ENCODE measurements around the gene U2AF2. TPM values are rescaled to one million over a fixed set of nuclear protein-coding genes. Genes with fewer than 3 reads are reported as not detected.
A peak's percentile ranks its signal among the peaks of the same experiment; 100 is the strongest.

The U2AF2 gene
- total RNA-seq, 1 donor from 2014 or later: 194 TPM

DNA sequence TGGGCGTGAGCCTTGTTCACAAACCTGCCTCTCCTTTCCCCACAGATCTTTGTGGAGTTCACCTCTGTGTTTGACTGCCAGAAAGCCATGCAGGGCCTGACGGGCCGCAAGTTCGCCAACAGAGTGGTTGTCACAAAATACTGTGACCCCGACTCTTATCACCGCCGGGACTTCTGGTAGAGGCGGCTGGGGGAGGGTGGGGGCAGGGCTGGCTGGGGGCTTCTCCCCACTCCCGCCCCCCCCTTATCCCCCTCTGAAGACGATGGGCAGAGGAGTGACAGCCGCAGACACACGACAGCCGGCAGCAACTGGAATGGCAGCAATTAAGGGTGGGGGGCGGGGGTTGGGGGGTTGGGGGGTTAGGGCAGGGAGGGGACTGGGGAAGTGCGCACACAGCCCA, 19.1 kb downstream of the U2AF2 start:
- FAIRE-seq (no peak), DNase-seq (ENCODE audit: low read depth) (no peak)
- Mint-ChIP-seq H3K9me3 (ENCODE audit: unreplicated experiment) (peaks cover 1% of the 10 kb centered on the region), H3K27ac (ENCODE audit: unreplicated experiment) (peak overlapping the region; percentile 93), H3K4me3 (ENCODE audit: unreplicated experiment) (peak overlapping the region; percentile 79), H3K27me3 (ENCODE audit: low read depth, unreplicated experiment) (no peaks in the 10 kb centered on the region), H3K36me3 (ENCODE audit: low read depth, unreplicated experiment) (peaks cover 9% of the 10 kb centered on the region), H3K4me1 (ENCODE audit: low read depth, unreplicated experiment) (peaks cover 31% of the 10 kb centered on the region)
- peaks cover 87% of the 10 kb centered on the region for H4K20me1 ChIP-seq (ENCODE audit: insufficient read depth, low read length)
- H3K36me3 ChIP-seq (ENCODE audit: insufficient read depth, low read length): peaks cover 3% of the 10 kb centered on the region
- no peaks in the 10 kb centered on the region for H3K27me3 ChIP-seq (ENCODE audit: insufficient read depth, low read length)
- H2AFZ ChIP-seq (ENCODE audit: low read depth, low read length): no peak overlapping the region
- H3K9me3 ChIP-seq (ENCODE audit: insufficient read depth, low read depth, low read length): no peaks in the 10 kb centered on the region
- H3K9ac ChIP-seq (ENCODE audit: low read length): no peak overlapping the region
- peaks cover 25% of the 10 kb centered on the region for H3K4me1 ChIP-seq (ENCODE audit: insufficient read depth, low read length)
- peaks cover 91% of the 10 kb centered on the region for H3K79me2 ChIP-seq (ENCODE audit: insufficient read depth, low read length)
- H3K27ac ChIP-seq (ENCODE audit: low read depth, low read length): no peak overlapping the region
- H3K4me3 ChIP-seq (ENCODE audit: insufficient read depth, low read depth, low read length): no peak overlapping the region
- TF ChIP-seq EZH2 (IDR thresholded peaks at IDR 0.05; ENCODE audit: insufficient read depth, low read length): no peak
- TF ChIP-seq, protein P1, sequence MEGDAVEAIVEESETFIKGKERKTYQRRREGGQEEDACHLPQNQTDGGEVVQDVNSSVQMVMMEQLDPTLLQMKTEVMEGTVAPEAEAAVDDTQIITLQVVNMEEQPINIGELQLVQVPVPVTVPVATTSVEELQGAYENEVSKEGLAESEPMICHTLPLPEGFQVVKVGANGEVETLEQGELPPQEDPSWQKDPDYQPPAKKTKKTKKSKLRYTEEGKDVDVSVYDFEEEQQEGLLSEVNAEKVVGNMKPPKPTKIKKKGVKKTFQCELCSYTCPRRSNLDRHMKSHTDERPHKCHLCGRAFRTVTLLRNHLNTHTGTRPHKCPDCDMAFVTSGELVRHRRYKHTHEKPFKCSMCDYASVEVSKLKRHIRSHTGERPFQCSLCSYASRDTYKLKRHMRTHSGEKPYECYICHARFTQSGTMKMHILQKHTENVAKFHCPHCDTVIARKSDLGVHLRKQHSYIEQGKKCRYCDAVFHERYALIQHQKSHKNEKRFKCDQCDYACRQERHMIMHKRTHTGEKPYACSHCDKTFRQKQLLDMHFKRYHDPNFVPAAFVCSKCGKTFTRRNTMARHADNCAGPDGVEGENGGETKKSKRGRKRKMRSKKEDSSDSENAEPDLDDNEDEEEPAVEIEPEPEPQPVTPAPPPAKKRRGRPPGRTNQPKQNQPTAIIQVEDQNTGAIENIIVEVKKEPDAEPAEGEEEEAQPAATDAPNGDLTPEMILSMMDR (IDR thresholded peaks at IDR 0.05; ENCODE audit: insufficient read depth, low read depth, low read length): no peak
- peak overlapping the region; percentile 8 for H3K4me2 ChIP-seq (ENCODE audit: low read length)

DNA sequence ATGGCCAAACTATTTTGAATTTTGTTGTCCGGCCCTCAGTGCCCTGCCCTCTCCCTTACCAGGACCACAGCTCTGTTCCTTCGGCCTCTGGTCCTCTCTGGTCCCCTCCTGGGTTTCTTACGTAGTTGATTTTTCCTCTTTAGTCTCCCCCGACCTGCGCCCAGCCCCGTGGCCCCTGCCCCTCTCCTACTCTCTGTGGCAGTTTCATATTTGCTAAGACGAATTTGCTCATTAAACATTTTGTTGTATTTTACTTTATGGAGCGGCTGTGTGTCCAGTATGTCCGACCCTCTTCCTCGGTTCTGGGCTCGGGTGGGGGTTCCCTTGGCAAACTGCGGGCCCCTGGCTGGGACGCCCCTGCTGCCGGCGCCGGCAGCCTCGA, 19.6 kb downstream of the U2AF2 start:
- no peak overlapping the region for H3K27ac ChIP-seq (ENCODE audit: low read depth, low read length)
- FAIRE-seq: no peak
- H4K20me1 ChIP-seq (ENCODE audit: insufficient read depth, low read length): peaks cover 87% of the 10 kb centered on the region

More for the DNA sequence above, 19.6 kb downstream of the U2AF2 start:
- Histone ChIP-seq H2AFZ (ENCODE audit: low read depth, low read length) (no peak overlapping the region), H3K4me2 (ENCODE audit: low read length) (peak overlapping the region; percentile 92), H3K9ac (ENCODE audit: low read length) (peak overlapping the region; percentile 97), H3K36me3 (ENCODE audit: insufficient read depth, low read length) (peaks cover 3% of the 10 kb centered on the region), H3K4me1 (ENCODE audit: insufficient read depth, low read length) (peaks cover 28% of the 10 kb centered on the region), H3K79me2 (ENCODE audit: insufficient read depth, low read length) (peaks cover 91% of the 10 kb centered on the region), H3K4me3 (ENCODE audit: insufficient read depth, low read depth, low read length) (peak overlapping the region; percentile 93), H3K27me3 (ENCODE audit: insufficient read depth, low read length) (no peaks in the 10 kb centered on the region), H3K9me3 (ENCODE audit: insufficient read depth, low read depth, low read length) (no peaks in the 10 kb centered on the region)
- H3K27ac Mint-ChIP-seq (ENCODE audit: unreplicated experiment): peak overlapping the region; percentile 91
- H3K36me3 Mint-ChIP-seq (ENCODE audit: low read depth, unreplicated experiment): peaks cover 9% of the 10 kb centered on the region
- H3K27me3 Mint-ChIP-seq (ENCODE audit: low read depth, unreplicated experiment): no peaks in the 10 kb centered on the region
- TF ChIP-seq, protein P1 (IDR thresholded peaks at IDR 0.05; ENCODE audit: insufficient read depth, low read depth, low read length): no peak
- peak overlapping the region; percentile 79 for H3K4me3 Mint-ChIP-seq (ENCODE audit: unreplicated experiment)
- DNase-seq (ENCODE audit: low read depth): no peak
- H3K9me3 Mint-ChIP-seq (ENCODE audit: unreplicated experiment): peaks cover 1% of the 10 kb centered on the region
- H3K4me1 Mint-ChIP-seq (ENCODE audit: low read depth, unreplicated experiment): peaks cover 32% of the 10 kb centered on the region

All from astrocyte (in vitro differentiated cells and primary cell).